WERI-Rb-1 (cell line): ENCODE results near the gene PIH1D1.
"Not testable (repeated sequence)": the region's sequence is repeated elsewhere in the genome, so short reads cannot be mapped to it uniquely, and the experiment has no call there.

Experiments used
- DNase-seq: peaks from one replicate; pipeline ENCODE4 v3.0.0-alpha.2; 2020
- H3K27ac ChIP-seq: fragments of 250-450 bp; sonication (Bioruptor Pico); 2 replicates; pipeline ENCODE4 v1.5.1; 2020; ENCODE audit warnings: mild to moderate bottlenecking, moderate library complexity
- H3K27me3 ChIP-seq: fragments of 250-450 bp; sonication (Bioruptor Pico); 2 replicates; pipeline ENCODE4 v1.5.1; 2021; ENCODE audit warnings: mild to moderate bottlenecking, low read depth, moderate library complexity; ENCODE audit not compliant: insufficient read depth, severe bottlenecking
- H3K36me3 ChIP-seq: fragments of 250-450 bp; sonication (Bioruptor Pico); 2 replicates; pipeline ENCODE4 v1.5.1; 2020; ENCODE audit warnings: mild to moderate bottlenecking, moderate library complexity
- H3K4me3 ChIP-seq: 2 replicates; pipeline ENCODE4 v1.5.1; 2011; ENCODE audit warnings: low read depth, mild to moderate bottlenecking, control low read depth, low read length
- H3K9me3 ChIP-seq: fragments of 250-450 bp; sonication (Bioruptor Pico); 2 replicates; pipeline ENCODE4 v1.5.1; 2021; ENCODE audit warnings: mild to moderate bottlenecking, moderate library complexity; ENCODE audit not compliant: severe bottlenecking
- CTCF ChIP-seq: IDR thresholded peaks from 2 replicates; pipeline ENCODE4 v1.5.1; 2011; ENCODE audit warnings: low read depth, mild to moderate bottlenecking, control low read depth, inconsistent platforms, low read length

The PIH1D1 gene

GRCh38 chr19:49475191-49475917 is 23.7 kb upstream of the PIH1D1 start:
- DNase-seq = no peak
- no peaks in the 10 kb centered on the region for H3K27me3 ChIP-seq
- TF ChIP-seq CTCF = no peak
- no peaks in the 10 kb centered on the region for H3K9me3 ChIP-seq
- no peak overlapping the region for H3K27ac ChIP-seq
- no peaks in the 10 kb centered on the region for H3K36me3 ChIP-seq
- H3K4me3 ChIP-seq = no peak overlapping the region

- Histone ChIP-seq H3K27me3 (no peaks in the 10 kb centered on the region), H3K4me3 (peak overlapping the region; percentile 49), H3K27ac (no peak overlapping the region), H3K9me3 (no peaks in the 10 kb centered on the region), H3K36me3 (peaks cover 3% of the 10 kb centered on the region)
- DNase-seq = no peak
- TF ChIP-seq CTCF = no peak
Measured at GRCh38 chr19:49474542-49474924, 22.9 kb upstream of the PIH1D1 start.

- peak; percentile 59 for DNase-seq
- Histone ChIP-seq H3K27ac (no peak within 1 kb of the TSS; the same call in 1 of the 2 replicates), H3K36me3 (peaks cover 4% of the 10 kb centered on the region), H3K9me3 (no peaks in the 10 kb centered on the region), H3K27me3 (no peaks in the 10 kb centered on the region), H3K4me3 (peak within 1 kb of the TSS; percentile 49)
- peak; percentile 90 for TF ChIP-seq CTCF
Measured at GRCh38 chr19:49473868-49474541, 22.4 kb upstream of the PIH1D1 start, which contains the start of gene FLT3LG. TSS of gene FLT3LG (plus strand) at chr19:49474215. CDS start at chr19:49474640, 425 bp downstream.

GRCh38 chr19:49473501-49473867 is 21.9 kb upstream of the PIH1D1 start:
- H3K36me3 ChIP-seq, H3K27ac ChIP-seq, H3K27me3 ChIP-seq, H3K9me3 ChIP-seq, DNase-seq, H3K4me3 ChIP-seq: not testable (repeated sequence)

- TF ChIP-seq CTCF = no peak
- Histone ChIP-seq H3K36me3 (peaks cover 7% of the 10 kb centered on the region), H3K9me3 (no peaks in the 10 kb centered on the region), H3K27me3 (no peaks in the 10 kb centered on the region), H3K4me3 (no peak overlapping the region), H3K27ac (no peak overlapping the region)
- no peak for DNase-seq
Measured at GRCh38 chr19:49472936-49473335, 21.3 kb upstream of the PIH1D1 start.

- no peak overlapping the region for H3K4me3 ChIP-seq
- peaks cover 7% of the 10 kb centered on the region for H3K36me3 ChIP-seq
- no peak for DNase-seq
- no peak for TF ChIP-seq CTCF
- H3K9me3 ChIP-seq = no peaks in the 10 kb centered on the region
- H3K27me3 ChIP-seq = no peaks in the 10 kb centered on the region
- no peak overlapping the region for H3K27ac ChIP-seq
Measured at GRCh38 chr19:49470615-49470978, 19.0 kb upstream of the PIH1D1 start.
